Nephron progenitor cell (in vitro differentiated cells): Measurements from ENCODE around the gene IFNG-AS1.

ENCODE experiments used
- DNase-seq: peaks from one replicate; pipeline ENCODE4 v3.0.0; 2021
- H3K27ac Mint-ChIP-seq: 2 replicates; pipeline ENCODE4 v1.8.0; 2021; ENCODE audit warnings: mild to moderate bottlenecking, moderate library complexity, mixed read lengths
- H3K27me3 Mint-ChIP-seq: 2 replicates; pipeline ENCODE4 v1.8.0; 2021; ENCODE audit warnings: mild to moderate bottlenecking, low read depth, mixed read lengths; ENCODE audit not compliant: poor library complexity
- H3K36me3 Mint-ChIP-seq: 2 replicates; pipeline ENCODE4 v1.8.0; 2021; ENCODE audit warnings: low read depth, mixed read lengths
- H3K4me1 Mint-ChIP-seq: 2 replicates; pipeline ENCODE4 v1.8.0; 2021; ENCODE audit warnings: mixed read lengths
- H3K4me3 Mint-ChIP-seq: 2 replicates; pipeline ENCODE4 v1.8.0; 2021; ENCODE audit warnings: mild to moderate bottlenecking, moderate library complexity, mixed read lengths
- H3K9me3 Mint-ChIP-seq: 2 replicates; pipeline ENCODE4 v1.8.0; 2021; ENCODE audit warnings: mild to moderate bottlenecking, moderate library complexity, mixed read lengths
- TF ChIP-seq, protein P1 (sequence below): fragments of 200-600 bp; sonication (generic); IDR thresholded peaks from 2 replicates; pipeline ENCODE4 v1.5.0; 2021; ENCODE audit warnings: antibody characterized with exemption

Gene IFNG-AS1

DNA sequence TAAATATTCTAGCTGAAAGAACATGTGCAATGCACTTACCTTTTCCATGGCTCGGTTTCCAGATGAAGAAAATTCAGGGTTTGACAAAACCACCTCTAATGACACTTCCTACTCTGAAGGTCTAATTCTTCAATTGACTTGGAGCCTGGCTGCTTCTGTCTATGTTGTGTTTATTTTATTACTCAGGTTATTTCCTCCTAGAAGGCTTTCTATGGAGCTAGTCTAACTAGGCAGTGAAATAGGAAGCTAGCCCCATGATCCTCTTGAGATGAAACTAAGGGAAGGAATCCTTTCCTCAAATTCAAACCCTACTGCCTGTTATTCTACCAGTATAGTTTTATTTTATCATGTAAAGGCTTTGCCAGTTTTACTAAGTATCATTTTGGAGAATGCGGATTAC, 20.9 kb upstream of the IFNG-AS1 start:
- peaks cover 9% of the 10 kb centered on the region for H3K9me3 Mint-ChIP-seq
- DNase-seq, result no peak
- H3K36me3 Mint-ChIP-seq, result no peaks in the 10 kb centered on the region
- no peak overlapping the region for H3K4me3 Mint-ChIP-seq
- H3K27ac Mint-ChIP-seq, result no peak overlapping the region
- TF ChIP-seq, protein P1, sequence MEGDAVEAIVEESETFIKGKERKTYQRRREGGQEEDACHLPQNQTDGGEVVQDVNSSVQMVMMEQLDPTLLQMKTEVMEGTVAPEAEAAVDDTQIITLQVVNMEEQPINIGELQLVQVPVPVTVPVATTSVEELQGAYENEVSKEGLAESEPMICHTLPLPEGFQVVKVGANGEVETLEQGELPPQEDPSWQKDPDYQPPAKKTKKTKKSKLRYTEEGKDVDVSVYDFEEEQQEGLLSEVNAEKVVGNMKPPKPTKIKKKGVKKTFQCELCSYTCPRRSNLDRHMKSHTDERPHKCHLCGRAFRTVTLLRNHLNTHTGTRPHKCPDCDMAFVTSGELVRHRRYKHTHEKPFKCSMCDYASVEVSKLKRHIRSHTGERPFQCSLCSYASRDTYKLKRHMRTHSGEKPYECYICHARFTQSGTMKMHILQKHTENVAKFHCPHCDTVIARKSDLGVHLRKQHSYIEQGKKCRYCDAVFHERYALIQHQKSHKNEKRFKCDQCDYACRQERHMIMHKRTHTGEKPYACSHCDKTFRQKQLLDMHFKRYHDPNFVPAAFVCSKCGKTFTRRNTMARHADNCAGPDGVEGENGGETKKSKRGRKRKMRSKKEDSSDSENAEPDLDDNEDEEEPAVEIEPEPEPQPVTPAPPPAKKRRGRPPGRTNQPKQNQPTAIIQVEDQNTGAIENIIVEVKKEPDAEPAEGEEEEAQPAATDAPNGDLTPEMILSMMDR, result no peak
- peaks cover 6% of the 10 kb centered on the region for H3K27me3 Mint-ChIP-seq
- H3K4me1 Mint-ChIP-seq, result no peaks in the 10 kb centered on the region

DNA sequence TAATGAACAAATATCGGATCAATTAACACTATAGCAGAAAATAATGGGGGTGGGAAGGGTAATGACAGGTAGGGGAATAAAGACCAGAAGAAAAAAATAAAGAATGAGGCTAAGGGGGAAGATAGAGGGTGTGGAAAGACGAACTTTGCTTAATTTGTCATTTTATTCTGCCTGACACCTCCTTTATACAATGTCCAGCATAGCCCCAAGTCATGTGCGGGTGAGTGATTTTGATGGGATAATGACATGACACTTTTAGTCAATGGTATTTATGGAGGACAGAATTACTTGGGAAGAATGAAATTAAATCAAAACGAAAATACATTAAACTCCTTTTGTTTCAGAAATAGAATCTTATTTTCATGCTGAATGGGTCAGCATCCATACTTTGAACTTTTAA, 20.5 kb upstream of the IFNG-AS1 start:
- peaks cover 9% of the 10 kb centered on the region for H3K9me3 Mint-ChIP-seq
- TF ChIP-seq, protein P1, result no peak
- H3K27me3 Mint-ChIP-seq, result peaks cover 8% of the 10 kb centered on the region
- H3K36me3 Mint-ChIP-seq, result no peaks in the 10 kb centered on the region
- no peak overlapping the region for H3K4me3 Mint-ChIP-seq
- H3K27ac Mint-ChIP-seq, result no peak overlapping the region
- H3K4me1 Mint-ChIP-seq, result no peaks in the 10 kb centered on the region
- DNase-seq, result no peak

DNA sequence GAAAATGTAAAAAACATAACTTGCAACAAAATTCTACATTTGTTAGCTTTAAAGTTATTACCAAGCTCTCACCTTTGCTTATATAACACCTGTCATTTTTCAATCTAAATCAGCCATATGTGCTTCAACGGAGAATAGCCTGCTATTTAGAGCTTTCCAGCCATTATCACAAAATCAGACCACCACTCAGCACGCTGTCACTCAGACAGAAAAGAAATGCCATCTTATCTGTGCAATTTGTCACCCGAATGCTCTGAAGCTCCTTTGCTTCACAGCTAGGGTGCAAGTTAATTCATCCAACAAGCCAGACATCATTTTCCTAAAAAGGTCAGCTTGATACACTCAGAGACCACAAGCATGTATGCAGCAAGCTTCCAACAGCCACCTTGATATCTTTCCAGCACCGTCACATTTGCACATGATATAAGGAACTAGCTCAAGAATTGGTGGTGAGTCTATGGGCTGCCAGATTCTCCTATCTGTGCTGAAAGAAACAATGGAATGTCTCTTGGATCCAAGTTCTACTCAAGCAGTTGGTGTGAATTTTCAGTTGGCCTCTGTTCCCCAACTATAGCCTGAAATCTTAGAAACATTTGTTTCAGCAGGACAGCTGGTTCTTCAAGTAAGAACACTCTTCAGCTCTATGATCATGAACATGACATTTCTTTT, 20.0 kb upstream of the IFNG-AS1 start:
- no peaks in the 10 kb centered on the region for H3K4me1 Mint-ChIP-seq
- peaks cover 10% of the 10 kb centered on the region for H3K27me3 Mint-ChIP-seq
- H3K9me3 Mint-ChIP-seq, result peaks cover 12% of the 10 kb centered on the region
- no peaks in the 10 kb centered on the region for H3K36me3 Mint-ChIP-seq
- H3K4me3 Mint-ChIP-seq, result no peak overlapping the region
- no peak overlapping the region for H3K27ac Mint-ChIP-seq
- no peak for DNase-seq
- TF ChIP-seq, protein P1, result no peak

DNA sequence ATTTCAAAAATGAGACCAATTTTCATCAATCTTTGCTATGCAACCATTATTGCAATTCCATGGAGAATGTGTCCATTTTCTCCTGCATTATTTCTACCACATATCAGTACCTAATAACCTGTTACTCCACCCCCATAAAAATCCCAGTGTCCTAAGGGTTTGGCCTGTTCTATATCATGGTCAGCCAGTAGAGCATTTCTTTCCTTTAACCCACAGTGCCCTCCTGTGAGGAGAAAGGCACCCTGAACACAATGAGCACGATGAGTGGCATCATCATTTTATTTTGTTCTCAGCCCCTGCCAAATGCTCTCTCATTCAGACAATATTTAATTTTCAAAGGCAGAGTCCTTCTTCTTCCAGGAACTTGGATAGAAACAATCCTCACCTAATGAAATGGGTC, 11.6 kb upstream of the IFNG-AS1 start:
- TF ChIP-seq, protein P1, result no peak
- no peaks in the 10 kb centered on the region for H3K36me3 Mint-ChIP-seq
- no peak for DNase-seq
- peaks cover 14% of the 10 kb centered on the region for H3K27me3 Mint-ChIP-seq
- no peak overlapping the region for H3K27ac Mint-ChIP-seq
- no peaks in the 10 kb centered on the region for H3K4me1 Mint-ChIP-seq
- H3K9me3 Mint-ChIP-seq, result peaks cover 24% of the 10 kb centered on the region
- no peak overlapping the region for H3K4me3 Mint-ChIP-seq

DNA sequence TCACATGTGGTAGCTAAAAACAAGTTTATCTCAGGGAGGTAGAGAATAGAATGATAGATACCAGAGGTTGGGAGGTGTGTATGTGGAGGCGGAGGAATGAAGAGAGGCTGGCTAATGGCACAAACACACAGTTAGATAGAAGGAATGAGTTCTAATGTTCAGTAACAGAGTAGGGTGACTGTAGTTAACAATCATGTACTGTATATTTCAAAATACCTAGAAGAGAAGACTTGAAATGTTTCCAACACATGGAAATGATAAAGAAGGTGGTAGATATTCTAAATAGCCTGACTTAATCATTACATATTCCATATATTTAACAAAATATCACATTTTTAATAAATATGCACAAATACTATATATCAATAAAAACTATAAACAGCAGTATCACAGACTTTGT, 8.9 kb upstream of the IFNG-AS1 start:
- H3K4me1 Mint-ChIP-seq, result no peaks in the 10 kb centered on the region
- H3K27ac Mint-ChIP-seq, result no peak overlapping the region
- no peaks in the 10 kb centered on the region for H3K36me3 Mint-ChIP-seq
- peaks cover 7% of the 10 kb centered on the region for H3K27me3 Mint-ChIP-seq
- no peak overlapping the region for H3K4me3 Mint-ChIP-seq
- peaks cover 15% of the 10 kb centered on the region for H3K9me3 Mint-ChIP-seq
- DNase-seq, result no peak
- TF ChIP-seq, protein P1, result no peak
